ENCODE measurements around the gene NME7. TPM values are rescaled to one million over a fixed set of nuclear protein-coding genes. Genes with fewer than 3 reads are reported as not detected.
"Not testable (repeated sequence)": the region's sequence is repeated elsewhere in the genome, so short reads cannot be mapped to it uniquely, and the experiment has no call there.

The NME7 gene
- total RNA-seq, 1 donor from 2014 or later: 10.2 TPM

DNA sequence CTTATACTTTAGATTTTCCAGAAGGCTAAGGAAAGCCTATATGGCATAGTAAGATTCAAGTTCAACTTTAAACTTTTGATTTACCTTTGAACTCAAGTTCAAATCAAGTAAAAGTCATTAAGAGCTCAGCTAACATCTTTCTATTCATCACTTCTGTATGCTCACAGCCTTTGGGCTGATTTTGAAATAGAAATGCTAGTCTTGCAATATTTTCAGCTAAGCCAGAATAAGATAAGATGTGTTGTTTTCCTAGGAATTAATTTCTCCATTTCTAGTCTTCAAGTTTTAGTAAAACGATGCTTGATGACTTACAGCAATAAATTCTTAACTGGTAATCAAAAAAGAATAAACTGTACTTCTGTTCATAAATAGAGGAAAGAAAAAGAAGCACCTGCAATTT, 225.5 kb downstream of the NME7 start:
- intact Hi-C loops (cut with micrococcal nuclease): no loop called here
- no peak for ATAC-seq
- DNase-seq: no peak

DNA sequence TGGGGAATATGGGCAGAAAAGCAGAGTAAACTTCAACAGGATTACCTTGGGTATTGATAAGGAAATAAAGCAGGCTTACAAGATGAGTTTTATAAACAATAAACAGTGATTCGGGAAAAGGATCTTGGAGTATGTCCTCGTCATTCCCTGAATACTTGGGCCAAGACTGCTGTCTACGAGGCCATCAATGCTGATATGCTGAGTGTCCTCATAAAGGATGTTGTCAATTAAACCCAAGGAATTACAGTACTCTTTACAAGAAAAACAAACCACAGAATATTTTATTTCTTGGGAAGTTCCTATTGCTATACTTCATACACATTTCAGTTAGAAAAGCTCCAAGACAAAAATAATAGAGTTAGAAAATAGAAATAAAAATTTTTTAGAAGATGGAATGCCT, 226.2 kb downstream of the NME7 start:
- no peak for DNase-seq
- ATAC-seq: no peak
- intact Hi-C loops (cut with micrococcal nuclease): no loop called here

DNA sequence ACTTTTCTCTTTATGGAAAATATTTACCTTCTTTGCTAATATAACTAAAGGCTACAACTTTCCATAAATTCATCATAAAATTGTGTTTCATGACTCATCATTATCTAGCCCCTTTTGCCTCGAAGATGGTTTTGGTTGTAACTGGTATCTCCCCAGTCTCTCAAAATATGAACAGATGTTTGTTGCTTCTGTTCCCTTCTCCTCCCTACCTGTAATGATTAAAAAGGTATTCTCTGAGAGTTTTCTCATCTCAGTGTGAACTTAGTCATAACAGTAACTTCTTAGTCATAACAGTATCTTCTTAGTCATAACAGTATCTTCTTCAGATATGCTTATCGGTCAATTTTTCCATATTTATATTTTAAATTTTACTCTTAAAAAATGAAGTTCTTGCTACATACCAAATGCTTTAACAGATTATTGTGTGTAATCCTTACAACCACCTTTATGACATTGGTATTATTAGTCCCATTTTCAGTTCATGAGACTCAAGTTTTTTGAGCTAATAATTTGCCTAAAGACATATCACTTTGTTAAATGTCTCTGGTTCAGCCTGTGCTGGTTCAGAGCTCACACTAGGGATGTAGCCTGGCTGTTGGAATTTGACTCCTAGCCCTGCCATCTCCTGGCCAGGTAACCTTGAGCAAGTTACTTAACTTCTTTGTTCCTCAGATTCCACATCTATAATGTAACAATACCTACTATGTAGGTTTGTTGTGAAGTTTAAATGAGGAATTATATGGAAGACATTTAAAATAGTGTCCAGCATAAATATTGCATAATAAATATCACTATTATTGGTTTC, 228.5 kb downstream of the NME7 start:
- intact Hi-C loops (cut with micrococcal nuclease): no loop called here
- ATAC-seq: no peak
- DNase-seq: no peak

GRCh38 chr1:169137357-169137756, 230.2 kb downstream of the NME7 start:
- ATAC-seq (no peak), DNase-seq (no peak)
- intact Hi-C loops (cut with micrococcal nuclease): no loop called here

GRCh38 chr1:169133801-169134502, 233.6 kb downstream of the NME7 start:
- ATAC-seq (peak; percentile 45), DNase-seq (no peak)
- intact Hi-C loops (cut with micrococcal nuclease): no loop called here

GRCh38 chr1:169133228-169133576, 234.4 kb downstream of the NME7 start:
- DNase-seq (no peak), ATAC-seq (no peak)
- intact Hi-C loops (cut with micrococcal nuclease): no loop called here

- DNase-seq (no peak), ATAC-seq (no peak)
- intact Hi-C loops (cut with micrococcal nuclease): no loop called here
These were observed 234.9 kb downstream of the NME7 start for GRCh38 chr1:169132512-169133227.

- intact Hi-C loops (cut with micrococcal nuclease): no loop called here
- DNase-seq: no peak
- ATAC-seq: no peak
These were observed 236.9 kb downstream of the NME7 start for GRCh38 chr1:169130683-169131082.

DNA sequence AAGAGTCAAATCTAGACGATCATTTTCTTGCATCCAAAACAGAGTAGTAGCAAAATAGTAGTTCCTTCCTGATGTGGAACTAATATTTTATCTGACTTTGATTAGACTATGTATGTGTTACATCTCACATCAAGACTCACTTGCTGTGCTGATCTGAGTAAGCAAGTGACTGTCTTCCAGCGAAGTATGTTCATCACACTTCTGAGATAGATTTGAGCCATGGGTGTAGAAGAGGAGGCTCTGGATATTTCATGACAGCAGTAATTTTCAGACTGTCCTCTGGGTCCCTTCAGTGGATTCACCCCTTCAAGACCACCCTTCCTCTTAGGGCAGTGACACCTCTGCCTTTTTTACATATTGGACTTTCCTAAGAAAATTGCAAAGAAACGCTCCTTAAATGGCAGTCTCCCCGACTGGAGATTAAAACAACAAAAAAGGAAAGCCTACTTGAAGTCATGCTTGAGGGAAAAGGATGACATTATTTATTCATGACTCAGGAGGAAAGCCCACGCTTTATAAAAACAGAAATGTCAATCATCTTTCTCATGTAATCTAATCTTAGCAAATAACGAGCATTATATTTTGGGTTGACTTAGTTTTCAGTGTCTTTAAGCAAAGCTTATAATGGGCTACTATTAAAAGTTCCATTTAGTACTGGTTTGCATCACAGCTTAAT, 238.3 kb downstream of the NME7 start:
- DNase-seq: no peak
- intact Hi-C loops (cut with micrococcal nuclease): no loop called here
- ATAC-seq: no peak

DNA sequence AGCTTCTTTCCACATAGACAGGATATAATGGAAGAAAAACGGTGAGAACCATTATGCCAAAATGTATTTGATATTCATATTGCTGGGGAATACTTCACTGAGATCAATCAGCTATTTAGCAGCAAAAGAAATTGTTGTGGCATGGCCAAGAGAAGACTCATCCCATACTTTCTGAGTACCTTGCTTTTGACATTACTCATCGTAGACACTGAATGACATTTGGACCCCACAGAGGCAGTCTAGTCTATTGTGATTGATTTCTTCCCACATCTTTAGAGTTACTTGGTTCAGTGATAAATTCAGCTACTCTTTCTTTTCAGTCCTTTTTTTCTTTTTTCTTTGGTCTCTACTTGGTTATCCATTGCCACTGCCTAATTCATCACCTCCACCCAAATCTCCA, 239.0 kb downstream of the NME7 start:
- ATAC-seq (no peak), DNase-seq (no peak)
- intact Hi-C loops (cut with micrococcal nuclease): no loop called here

- intact Hi-C loops (cut with micrococcal nuclease): no loop called here
- ATAC-seq: no peak
These were observed 240.3 kb downstream of the NME7 start for GRCh38 chr1:169127305-169127704.

GRCh38 chr1:169126335-169126734, 241.3 kb downstream of the NME7 start:
- DNase-seq (no peak), ATAC-seq (no peak)
- intact Hi-C loops (cut with micrococcal nuclease): no loop called here

More at GRCh38 chr1:169127305-169127704, 240.3 kb downstream of the NME7 start:
- no peak for DNase-seq

DNA sequence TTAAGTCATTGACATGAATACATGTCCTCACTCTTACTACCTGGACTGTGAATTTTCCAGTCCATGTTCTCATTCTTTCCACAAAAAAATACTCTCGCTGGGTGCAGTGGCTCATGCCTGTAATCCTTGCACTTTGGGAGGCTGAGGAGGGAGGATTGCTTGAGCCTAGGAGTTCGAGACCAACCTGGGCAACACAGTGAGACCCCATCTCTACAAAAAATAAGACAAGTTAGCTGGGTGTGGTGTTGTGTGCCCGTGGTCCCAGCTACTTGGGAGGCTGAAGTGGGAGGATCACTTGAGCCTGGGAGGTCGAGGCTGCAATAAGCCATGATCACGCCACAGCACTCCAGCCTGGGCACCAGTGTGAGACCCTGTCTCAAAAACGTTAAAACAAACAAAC, 242.0 kb downstream of the NME7 start:
- intact Hi-C loops (cut with micrococcal nuclease): not testable (repeated sequence)

DNA sequence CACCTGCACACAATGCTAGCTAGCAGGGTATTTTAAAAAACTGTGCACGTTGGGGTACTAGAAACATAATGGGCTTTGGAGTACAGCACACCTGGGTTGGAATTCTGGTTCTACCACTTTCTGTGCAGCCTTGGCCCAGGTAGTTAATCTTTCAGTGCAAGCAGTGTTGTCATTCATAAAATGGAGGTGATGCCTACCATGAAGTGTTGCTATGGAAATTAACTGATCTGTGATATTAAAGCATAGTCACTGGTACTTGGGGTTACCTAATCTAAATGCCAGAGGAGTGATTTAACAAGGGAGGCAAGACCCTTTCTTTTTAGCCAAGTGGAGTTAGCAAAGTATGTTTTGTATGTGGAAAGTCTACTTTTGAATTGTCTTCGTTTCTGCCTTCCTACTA, 243.1 kb downstream of the NME7 start:
- ATAC-seq: no peak
- DNase-seq: no peak
- intact Hi-C loops (cut with micrococcal nuclease): no loop called here

More for the DNA sequence above, 242.0 kb downstream of the NME7 start:
- not testable (repeated sequence) for ATAC-seq, DNase-seq

- no peak for DNase-seq
- intact Hi-C loops (cut with micrococcal nuclease): no loop called here
- no peak for ATAC-seq
These were observed 244.6 kb downstream of the NME7 start for GRCh38 chr1:169122976-169123375.

- no peak for ATAC-seq
- no peak for DNase-seq
- intact Hi-C loops (cut with micrococcal nuclease): no loop called here
These were observed 246.3 kb downstream of the NME7 start for GRCh38 chr1:169121146-169121923.

GRCh38 chr1:169120066-169120465, 247.5 kb downstream of the NME7 start:
- intact Hi-C loops (cut with micrococcal nuclease): no loop called here
- ATAC-seq (no peak), DNase-seq (no peak)

DNA sequence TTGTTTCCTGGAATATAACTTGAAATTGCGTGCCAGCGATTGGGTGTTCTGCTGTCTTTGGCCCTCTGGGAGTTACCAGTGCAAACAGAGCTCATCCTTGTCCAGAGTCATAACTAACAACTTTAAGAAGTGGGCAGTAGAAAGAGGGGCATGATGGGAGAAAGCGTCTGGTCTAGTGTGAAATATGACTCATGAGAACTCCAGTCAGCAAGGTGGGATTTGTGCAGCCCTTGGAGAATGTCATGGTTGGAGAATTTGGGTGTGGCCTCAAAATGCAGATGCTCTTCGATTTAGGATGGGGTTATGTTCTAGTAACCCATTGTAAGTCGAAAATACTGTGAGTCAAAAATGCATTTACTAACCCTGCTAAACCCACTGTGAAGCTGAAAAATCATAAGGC, 248.2 kb downstream of the NME7 start:
- ATAC-seq: no peak
- DNase-seq: no peak
- intact Hi-C loops (cut with micrococcal nuclease): no loop called here

DNA sequence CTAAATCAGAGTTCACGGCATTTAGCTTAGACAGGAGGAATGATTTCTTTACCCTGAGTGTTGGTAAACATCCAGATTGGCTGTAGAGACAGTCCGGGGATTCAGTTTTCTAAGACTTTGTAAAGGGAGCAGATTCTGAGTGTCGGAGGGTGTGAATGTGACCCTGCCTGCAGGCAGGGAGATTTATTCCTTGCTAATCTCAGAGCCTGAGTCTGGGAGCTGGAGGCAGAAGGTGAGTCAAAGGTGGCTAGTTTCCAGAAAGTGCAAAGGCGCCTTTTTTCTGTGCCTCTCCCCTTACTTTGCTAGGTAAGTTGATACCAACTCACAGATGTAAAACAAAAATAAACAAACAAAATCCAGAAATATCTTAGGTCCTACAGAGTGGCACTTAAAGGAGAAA, 249.4 kb downstream of the NME7 start:
- no peak for DNase-seq
- no peak for ATAC-seq
- intact Hi-C loops (cut with micrococcal nuclease): no loop called here
